Stromal cell of bone marrow (primary cell): ENCODE data around the gene QRSL1.
"Not testable (repeated sequence)": the region's sequence is repeated elsewhere in the genome, so short reads cannot be mapped to it uniquely, and the experiment has no call there.

ENCODE experiments used
- DNase-seq: peaks from one replicate; pipeline ENCODE4 v3.0.0-alpha.2; 2012; ENCODE audit warnings: low read depth

Gene QRSL1

DNA sequence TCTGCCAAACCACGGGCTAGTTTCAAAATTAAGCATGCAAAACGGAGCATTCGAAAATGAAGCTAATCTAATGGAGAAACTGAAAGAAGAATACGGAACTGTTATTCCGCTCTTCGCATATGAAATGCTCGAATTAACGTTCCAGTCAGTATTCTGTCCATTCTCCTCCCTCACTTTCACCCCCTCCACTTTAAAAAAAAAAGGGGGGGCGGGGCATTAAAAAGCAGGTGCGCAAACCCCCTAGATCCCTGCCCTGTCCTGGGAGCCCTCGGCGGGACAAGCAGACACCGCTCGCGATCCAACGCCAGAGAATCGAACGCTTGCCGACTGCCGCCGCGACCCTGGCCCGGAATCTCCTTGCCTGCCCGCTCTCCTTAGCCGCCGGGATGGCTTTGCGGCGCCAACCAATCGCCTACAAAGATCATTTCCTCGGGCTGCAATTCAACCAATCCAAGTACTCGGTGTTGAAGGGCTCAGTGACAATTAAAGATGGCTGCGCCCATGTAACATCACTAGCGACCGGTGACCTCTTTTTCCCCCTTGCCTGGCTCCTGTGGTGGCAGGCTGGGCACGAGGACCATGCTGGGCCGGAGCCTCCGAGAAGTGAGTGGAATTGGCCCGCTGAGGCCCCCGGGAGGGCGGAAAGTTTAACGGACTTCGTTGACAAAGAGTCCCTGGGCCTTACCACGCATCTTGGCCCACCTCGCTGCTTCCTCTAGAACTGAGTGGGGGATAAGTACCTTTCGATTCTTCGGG lies at the start of gene QRSL1, which contains the start of gene RTN4IP1:
TSS of gene QRSL1 (plus strand) at position 476 of the 756 bp plus-strand sequence. CDS start at position 580, 104 bp downstream.
TSS of gene RTN4IP1 (minus strand) at position 396 of the 756 bp plus-strand sequence. CDS start 477 bp downstream, outside the sequence.
- DNase-seq: peak; percentile 83

DNA sequence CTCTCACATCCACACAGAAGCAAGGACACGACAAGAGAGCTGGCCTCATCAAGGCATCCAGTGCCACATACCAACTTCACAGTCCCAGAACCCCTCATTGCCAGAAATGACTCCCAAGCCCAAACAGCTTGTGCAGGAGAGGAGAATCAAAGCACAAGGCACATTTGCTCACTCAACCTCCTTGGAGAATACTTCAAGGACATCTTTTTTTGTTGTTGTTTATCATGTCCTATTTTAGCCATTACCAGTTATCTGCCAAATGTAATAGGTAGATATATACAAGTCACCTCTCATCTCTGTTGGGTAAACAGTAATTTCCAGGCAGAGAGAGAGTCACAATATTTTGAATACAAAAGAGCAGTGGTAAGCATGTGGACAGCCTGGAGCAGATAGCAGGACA lies 47.9 kb upstream of the QRSL1 start:
- no peak for DNase-seq

DNA sequence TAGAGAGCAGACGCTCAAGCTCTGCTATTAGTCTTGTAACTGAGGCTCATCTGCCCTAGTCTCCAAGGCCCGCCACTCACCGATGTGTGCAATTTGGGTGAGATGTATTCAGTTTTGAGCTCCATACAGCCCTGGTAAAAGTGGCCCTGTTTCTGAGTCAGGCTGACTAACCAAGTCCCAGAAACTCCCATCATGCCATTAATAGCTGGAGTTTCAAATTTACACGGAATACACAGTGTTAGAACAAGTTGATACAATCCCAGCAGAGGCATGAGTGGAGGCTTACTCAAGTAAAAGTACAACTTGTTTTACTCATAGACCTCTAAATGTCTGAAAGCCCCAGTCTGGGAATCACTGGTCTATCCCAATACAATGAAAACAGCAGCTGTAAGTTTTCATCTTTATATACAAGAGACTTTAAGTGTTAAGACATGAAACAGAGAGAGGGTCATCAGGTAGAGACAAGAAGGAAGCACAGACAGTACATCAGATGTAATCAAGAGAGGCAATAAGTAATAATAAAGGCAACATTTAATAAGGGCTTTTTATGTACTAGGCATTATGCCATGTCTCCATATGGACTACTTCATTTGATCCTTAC lies 42.5 kb upstream of the QRSL1 start:
- peak; percentile 60 for DNase-seq

- DNase-seq: not testable (repeated sequence)
Observed at GRCh38 chr6:106588937-106589336, 40.4 kb upstream of the QRSL1 start.

DNA sequence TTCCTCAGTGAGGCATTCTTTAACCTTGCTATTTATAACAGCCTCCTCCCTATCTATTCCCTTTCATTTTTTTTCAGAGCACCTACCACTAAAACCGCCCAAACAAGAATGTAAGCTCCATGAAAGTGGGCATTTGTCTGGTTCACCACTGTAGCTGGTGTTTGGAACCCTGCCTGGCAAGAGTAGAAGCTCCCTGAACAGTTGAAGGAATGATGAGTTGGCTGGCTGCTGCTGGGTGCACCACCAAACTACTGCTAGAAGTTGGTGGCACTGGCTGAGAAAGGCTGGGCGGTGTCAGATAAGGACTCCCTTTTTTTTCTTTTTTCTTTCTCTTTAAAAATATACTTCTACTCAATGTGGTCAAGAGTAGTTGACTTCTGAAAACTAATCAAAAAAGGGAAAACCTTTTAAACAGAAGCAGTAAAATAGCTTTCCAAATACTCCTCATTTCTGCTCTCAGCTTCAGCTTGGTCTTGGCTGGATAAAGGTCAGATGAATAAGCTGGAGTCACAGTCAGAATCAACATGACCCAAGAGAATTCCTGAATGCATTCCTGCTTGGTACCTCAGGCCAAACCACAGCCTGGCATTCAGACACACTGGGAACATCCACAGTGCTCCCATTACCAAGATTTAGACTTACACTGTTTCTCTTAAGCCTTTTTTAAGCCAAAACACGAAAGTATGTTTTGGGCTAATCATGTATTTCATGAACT lies 38.1 kb upstream of the QRSL1 start:
- DNase-seq: peak; percentile 75

GRCh38 chr6:106599440-106599839 lies 29.9 kb upstream of the QRSL1 start:
- DNase-seq: no peak

- no peak for DNase-seq
Observed at GRCh38 chr6:106600329-106600728, 29.0 kb upstream of the QRSL1 start.

GRCh38 chr6:106608080-106608668 lies 21.2 kb upstream of the QRSL1 start:
- DNase-seq: no peak

DNA sequence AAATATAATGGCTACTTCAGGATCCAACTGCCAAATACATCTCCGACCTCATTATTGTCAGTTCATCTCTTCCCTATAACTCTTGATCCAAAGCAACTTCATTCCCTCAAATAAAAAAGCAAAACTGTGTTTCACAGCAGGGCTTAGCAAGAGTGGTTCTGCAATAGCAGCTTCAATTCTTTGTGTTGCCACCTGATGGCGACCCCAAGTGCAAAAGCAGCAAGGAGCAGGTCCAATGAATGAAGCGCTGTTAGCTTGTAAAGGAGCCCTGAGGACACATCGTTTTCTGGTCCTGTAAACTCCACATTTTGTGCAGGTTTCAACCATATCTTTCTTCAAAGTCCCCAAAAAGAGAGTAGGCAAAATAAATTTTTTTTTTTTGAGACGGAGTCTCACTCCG lies 19.7 kb upstream of the QRSL1 start:
- DNase-seq: no peak

DNA sequence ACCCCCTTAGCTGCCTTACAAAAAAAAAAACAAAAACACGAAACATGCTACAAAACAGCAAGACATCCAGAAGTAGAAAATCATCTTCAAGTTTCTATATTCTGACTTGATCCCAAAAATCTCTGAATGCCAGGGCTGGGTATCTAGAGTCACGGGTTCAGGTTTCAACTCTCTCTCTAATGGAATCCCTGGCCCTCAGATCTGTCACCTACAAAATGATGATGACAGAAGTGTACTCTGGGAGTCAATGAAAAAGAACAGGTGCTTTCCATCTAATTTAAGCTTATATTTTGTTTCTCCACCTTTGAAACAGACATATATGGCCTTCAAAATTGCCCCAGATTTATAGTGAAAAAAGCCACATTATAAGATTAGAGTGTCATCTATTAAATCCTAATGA lies 18.3 kb upstream of the QRSL1 start:
- DNase-seq: no peak

DNA sequence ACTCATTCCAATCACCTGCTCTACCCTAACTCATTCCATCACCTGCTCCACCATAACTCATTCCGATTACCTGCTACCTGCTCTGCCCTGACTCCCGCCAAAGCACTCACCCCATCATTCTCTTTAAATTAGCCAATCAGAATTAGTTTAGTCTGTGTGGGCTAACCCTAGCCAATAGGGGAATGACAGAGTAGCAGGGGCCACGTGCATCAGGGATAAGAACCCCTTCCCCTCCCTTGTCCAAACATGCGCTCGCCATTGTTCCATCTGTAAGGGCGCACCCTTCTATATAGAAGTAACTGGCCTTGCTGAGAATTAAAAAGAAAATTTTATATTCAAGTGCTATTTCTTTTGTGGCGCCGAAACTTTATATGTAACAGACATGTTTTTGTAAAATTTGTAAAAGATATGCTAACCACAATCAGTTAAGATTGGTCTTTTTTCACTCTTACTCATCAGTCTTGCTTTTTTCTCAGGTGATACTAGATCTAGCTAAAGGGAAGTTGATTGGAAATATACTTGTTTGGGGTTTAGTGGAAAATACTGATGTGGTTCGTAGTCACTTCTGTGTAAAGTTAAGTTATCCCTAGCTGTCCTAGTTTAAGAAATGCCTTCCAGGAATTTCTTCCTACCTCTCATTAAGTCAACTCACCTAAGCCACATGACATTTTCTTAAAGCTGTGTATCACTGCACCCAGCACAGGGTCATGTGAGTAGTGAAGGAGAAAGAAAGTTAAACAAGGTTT lies 16.5 kb upstream of the QRSL1 start:
- DNase-seq: no peak

DNA sequence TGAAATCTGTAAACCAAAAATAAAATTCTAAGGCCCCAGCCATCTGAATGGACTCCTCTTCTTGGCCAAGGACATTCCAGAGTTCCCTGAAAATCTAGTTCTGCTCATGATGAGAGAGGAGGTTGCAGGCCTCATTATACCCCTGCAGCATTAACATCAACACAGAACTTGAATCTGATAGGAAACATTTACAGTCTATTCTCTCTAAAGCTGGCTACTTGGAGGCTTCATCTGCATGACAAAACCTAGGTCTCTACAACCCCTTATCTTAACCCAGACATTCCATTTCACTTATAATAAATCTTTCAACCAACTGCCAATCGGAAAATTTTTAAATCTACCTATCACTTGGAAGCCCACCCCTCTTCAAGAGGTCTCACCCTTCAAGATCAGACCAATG lies 15.8 kb upstream of the QRSL1 start:
- DNase-seq: no peak

DNA sequence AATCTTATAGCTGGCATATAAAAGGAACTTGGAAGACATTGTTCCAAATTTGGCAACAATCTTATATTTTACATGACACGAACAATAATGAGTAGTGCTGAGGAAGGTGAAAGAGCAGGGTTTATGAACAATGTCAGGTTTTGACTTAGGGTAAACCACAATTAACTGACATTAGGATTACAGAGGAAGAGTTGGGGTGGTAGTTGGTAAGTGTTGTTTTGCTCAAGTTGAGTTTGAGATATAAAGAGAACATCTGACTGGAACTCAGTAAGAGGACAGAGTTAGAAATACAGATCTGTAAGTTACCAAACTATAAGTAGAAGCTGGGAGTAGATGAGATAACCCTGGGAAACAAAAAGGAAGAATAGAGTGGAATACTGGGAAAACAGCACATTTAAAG lies 15.2 kb upstream of the QRSL1 start:
- DNase-seq: no peak

- DNase-seq: no peak
Observed at GRCh38 chr6:106614592-106615257, 14.7 kb upstream of the QRSL1 start.

GRCh38 chr6:106617302-106617701 lies 12.1 kb upstream of the QRSL1 start:
- DNase-seq: no peak

DNA sequence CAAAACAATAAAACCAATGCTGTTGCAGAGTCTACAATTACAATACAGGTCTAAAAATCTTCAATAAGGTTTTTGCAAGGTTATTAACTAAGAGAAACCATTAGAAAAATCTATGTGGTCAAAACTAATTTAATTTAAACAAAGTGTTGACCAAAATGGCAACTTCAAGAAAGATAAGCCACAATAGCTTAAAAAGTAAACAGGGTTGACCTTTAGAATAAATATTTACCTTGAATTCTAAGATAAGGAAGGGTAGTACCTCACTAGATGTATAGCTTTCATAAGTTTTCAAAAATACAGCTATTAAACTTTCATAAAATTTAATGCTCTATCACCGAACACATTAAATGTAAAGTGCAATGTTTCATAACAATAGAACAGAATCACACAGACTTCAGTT lies 11.5 kb upstream of the QRSL1 start:
- no peak for DNase-seq

DNA sequence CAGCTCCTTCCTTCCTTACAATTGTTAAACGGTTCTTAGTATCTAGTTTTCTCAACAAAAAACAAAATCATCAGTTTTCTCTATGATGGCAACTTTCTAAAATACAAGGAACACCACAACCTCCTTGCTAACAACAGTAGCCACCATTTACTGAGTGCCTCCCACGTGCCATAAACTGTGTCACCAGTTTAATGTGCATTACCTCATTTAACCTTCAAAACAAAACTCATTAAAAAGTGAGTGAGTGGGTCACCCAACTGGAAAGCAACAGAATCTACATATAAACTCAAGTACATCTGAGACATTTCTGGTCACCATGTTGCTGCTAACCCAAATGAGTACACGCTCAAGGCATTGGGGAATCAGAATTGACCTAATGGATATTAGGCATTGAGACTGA lies 11.1 kb upstream of the QRSL1 start:
- no peak for DNase-seq

DNA sequence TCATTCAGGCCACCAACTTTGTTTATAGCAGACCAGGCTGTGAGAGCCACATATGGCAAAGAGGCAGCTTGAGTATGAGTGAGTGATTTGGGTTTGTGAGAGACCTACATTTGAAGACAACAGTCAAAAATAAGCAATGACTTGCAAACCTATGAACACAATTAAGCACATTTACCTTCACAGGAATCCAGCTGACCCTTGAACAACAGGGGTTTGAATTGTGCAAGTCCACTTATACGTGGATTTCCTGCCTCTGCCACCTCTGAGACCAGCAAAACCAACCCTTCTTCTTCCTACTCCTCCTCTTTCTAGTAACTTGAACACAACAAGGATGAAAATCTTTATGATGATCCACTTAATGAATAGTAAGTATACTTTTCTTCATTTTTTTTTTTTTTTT lies 10.2 kb upstream of the QRSL1 start:
- no peak for DNase-seq

DNA sequence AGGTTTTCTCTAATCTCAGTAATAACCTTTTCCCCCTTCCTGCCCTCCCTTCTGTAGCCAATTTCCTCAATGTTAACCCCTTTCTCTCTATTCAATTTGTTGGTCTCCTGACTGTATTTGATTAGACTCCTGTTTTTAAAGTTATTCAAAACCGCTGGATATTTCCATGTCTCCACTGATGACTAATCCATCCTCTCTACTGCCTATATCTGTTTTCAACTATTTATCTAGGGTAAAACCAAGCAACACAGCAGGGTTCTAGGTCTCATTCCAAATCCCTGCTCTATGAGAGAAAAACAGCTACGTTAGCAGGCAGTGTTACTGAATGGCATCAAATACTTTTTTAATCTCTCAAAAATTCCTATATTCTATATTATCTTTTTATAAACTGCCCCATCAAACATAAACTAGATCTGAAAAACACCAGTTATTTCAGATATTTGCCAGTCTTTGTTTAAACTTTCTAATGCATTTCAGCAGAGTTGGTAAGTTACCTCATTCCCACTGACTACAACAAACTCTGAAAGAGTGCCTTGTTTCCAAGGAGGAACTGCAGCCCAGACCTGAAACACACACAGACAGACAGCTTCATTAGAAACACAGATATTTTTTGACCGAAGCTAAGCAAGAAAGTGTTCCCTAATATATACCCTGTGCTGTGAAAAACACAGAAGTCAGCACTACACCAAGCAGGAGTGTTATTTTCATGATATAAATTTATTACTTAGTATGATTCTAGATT lies 8.3 kb upstream of the QRSL1 start:
- peak; percentile 51 for DNase-seq

DNA sequence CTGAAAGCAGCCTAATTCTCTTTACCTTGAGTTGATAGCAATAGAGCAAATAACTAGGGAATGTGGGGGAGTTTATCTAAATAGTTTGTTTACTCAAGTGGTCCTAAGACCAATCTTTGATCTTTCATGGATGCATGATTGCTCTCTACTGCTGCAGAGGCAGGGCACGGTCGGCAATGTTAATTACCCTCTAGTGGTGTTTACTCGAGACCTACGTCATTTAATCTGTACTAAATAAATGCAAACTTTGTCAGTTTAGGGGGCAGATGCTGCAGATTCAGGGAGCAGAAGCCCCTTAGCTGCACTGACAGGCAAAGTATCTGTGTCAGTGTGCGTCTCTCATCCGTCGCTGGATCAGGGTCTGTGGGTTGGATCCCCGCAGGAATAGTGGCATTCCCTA lies 7.0 kb upstream of the QRSL1 start:
- DNase-seq: no peak

GRCh38 chr6:106623039-106623438 lies 6.3 kb upstream of the QRSL1 start:
- DNase-seq: no peak
